Smooth muscle cell (in vitro differentiated cells): ENCODE data around the gene CBFA2T3. TPM values are rescaled to one million over a fixed set of nuclear protein-coding genes. Genes with fewer than 3 reads are reported as not detected.
"Not testable (repeated sequence)": the region's sequence is repeated elsewhere in the genome, so short reads cannot be mapped to it uniquely, and the experiment has no call there.

Experiments used
- DNase-seq: peaks from one replicate; lab custom pipeline; 2025; ENCODE audit not compliant: unreplicated experiment; lab: John Stamatoyannopoulos, UW
- H2AFZ ChIP-seq: fragments of 200-600 bp; sonication (generic); 2 replicates; pipeline ENCODE4 v1.6.0; 2016; ENCODE audit warnings: antibody characterized with exemption, low read depth, mild to moderate bottlenecking
- H3F3A ChIP-seq: fragments of 200-600 bp; sonication (generic); 2 replicates; pipeline ENCODE4 v1.6.0; 2017; ENCODE audit warnings: antibody characterized with exemption, low read depth
- H3K27ac ChIP-seq: fragments of 200-600 bp; sonication (generic); 2 replicates; pipeline ENCODE4 v1.5.1; 2016; ENCODE audit warnings: low read depth, mild to moderate bottlenecking
- H3K27me3 ChIP-seq: fragments of 200-600 bp; sonication (generic); 2 replicates; pipeline ENCODE4 v1.6.1; 2016; ENCODE audit warnings: low read depth, mild to moderate bottlenecking
- H3K36me3 ChIP-seq: fragments of 200-600 bp; sonication (generic); 2 replicates; pipeline ENCODE4 v1.5.1; 2016; ENCODE audit warnings: low read depth
- H3K4me1 ChIP-seq: fragments of 200-600 bp; sonication (generic); 2 replicates; pipeline ENCODE4 v1.5.1; 2016; ENCODE audit warnings: low read depth
- H3K4me2 ChIP-seq: fragments of 200-600 bp; sonication (generic); 2 replicates; pipeline ENCODE4 v1.6.0; 2016; ENCODE audit warnings: mild to moderate bottlenecking
- H3K4me3 ChIP-seq: fragments of 200-600 bp; sonication (generic); 2 replicates; pipeline ENCODE4 v1.5.1; 2016; ENCODE audit warnings: mild to moderate bottlenecking
- H3K79me2 ChIP-seq: fragments of 200-600 bp; sonication (generic); 2 replicates; pipeline ENCODE4 v1.6.0; 2016; ENCODE audit warnings: low read depth, mild to moderate bottlenecking
- H3K9ac ChIP-seq: fragments of 200-600 bp; sonication (generic); 2 replicates; pipeline ENCODE4 v1.6.0; 2016; ENCODE audit warnings: low read depth
- H3K9me3 ChIP-seq: fragments of 200-600 bp; sonication (generic); replicated peaks from 2 replicates; pipeline ENCODE4 v1.5.1; 2016; ENCODE audit warnings: low read depth
- H4K20me1 ChIP-seq: fragments of 200-600 bp; sonication (generic); 2 replicates; pipeline ENCODE4 v1.6.0; 2016; ENCODE audit warnings: low read depth
- CTCF ChIP-seq: fragments of 200-600 bp; sonication (generic); IDR thresholded peaks from 2 replicates; pipeline ENCODE4 v1.5.1; 2017; ENCODE audit warnings: borderline replicate concordance, mild to moderate bottlenecking, antibody characterized with exemption; ENCODE audit not compliant: insufficient read depth, poor library complexity, severe bottlenecking
- WGBS: methylation state at CpG from one replicate; pipeline ENCODE4 v1.1.7; 2016; ENCODE audit warnings: low lambda C conversion rate; 5-methylcytosine and 5-hydroxymethylcytosine counted together
- polyA plus RNA-seq: library from polyadenylated mRNA; unstranded; fragments of >200 nt; fragmentation: Nextera tagmentation; extraction: Ambion mirVana; gene quantifications from 2 replicates; pipeline ENCODE4 v1.2.1, GENCODE V29; 2016
- total RNA-seq: library from RNA; depleted of rRNA; stranded (reverse); fragments of >200 nt; gene quantifications from 2 replicates; pipeline ENCODE4 v1.2.3, GENCODE V29; 2014

The CBFA2T3 gene
- total and polyA plus RNA-seq, 2 experiments from 2014 or later = 0.25 TPM; not detected in 1

GRCh38 chr16:89010210-89010925 is 33.4 kb upstream of the CBFA2T3 start:
- H3K4me1 ChIP-seq = no peaks in the 10 kb centered on the region
- DNase-seq = no peak
- H3K79me2 ChIP-seq = no peaks in the 10 kb centered on the region
- WGBS = 77% methylated on average over 14 of the region's 14 CpGs
- TF ChIP-seq CTCF = no peak
- H3K4me3 ChIP-seq = no peak overlapping the region
- H3K27me3 ChIP-seq = peaks cover 4% of the 10 kb centered on the region
- no peaks in the 10 kb centered on the region for H4K20me1 ChIP-seq
- no peaks in the 10 kb centered on the region for H3F3A ChIP-seq
- H3K4me2 ChIP-seq = no peak overlapping the region
- H2AFZ ChIP-seq = no peak overlapping the region
- H3K9me3 ChIP-seq = no peaks in the 10 kb centered on the region
- no peak overlapping the region for H3K9ac ChIP-seq
- no peaks in the 10 kb centered on the region for H3K36me3 ChIP-seq
- no peak overlapping the region for H3K27ac ChIP-seq

GRCh38 chr16:89009343-89010209 is 32.6 kb upstream of the CBFA2T3 start:
- no peak overlapping the region for H3K9ac ChIP-seq
- H4K20me1 ChIP-seq = no peaks in the 10 kb centered on the region
- H3K27me3 ChIP-seq = peaks cover 4% of the 10 kb centered on the region
- no peak for DNase-seq
- no peaks in the 10 kb centered on the region for H3F3A ChIP-seq
- H3K9me3 ChIP-seq = no peaks in the 10 kb centered on the region
- no peak overlapping the region for H2AFZ ChIP-seq
- no peak overlapping the region for H3K4me3 ChIP-seq
- TF ChIP-seq CTCF = no peak
- H3K4me2 ChIP-seq = no peak overlapping the region
- H3K79me2 ChIP-seq = no peaks in the 10 kb centered on the region
- WGBS = 58% methylated on average over 17 of the region's 17 CpGs
- H3K4me1 ChIP-seq = no peaks in the 10 kb centered on the region
- no peaks in the 10 kb centered on the region for H3K36me3 ChIP-seq
- H3K27ac ChIP-seq = no peak overlapping the region

GRCh38 chr16:89008796-89009195 is 31.8 kb upstream of the CBFA2T3 start:
- H3F3A ChIP-seq, H3K4me3 ChIP-seq, H3K79me2 ChIP-seq, H3K27me3 ChIP-seq, H3K9ac ChIP-seq, H3K27ac ChIP-seq, H3K4me1 ChIP-seq, H4K20me1 ChIP-seq, DNase-seq, H3K4me2 ChIP-seq, H3K9me3 ChIP-seq, H2AFZ ChIP-seq, H3K36me3 ChIP-seq: not testable (repeated sequence)
- 71% methylated on average over 4 of the region's 4 CpGs for WGBS

DNA sequence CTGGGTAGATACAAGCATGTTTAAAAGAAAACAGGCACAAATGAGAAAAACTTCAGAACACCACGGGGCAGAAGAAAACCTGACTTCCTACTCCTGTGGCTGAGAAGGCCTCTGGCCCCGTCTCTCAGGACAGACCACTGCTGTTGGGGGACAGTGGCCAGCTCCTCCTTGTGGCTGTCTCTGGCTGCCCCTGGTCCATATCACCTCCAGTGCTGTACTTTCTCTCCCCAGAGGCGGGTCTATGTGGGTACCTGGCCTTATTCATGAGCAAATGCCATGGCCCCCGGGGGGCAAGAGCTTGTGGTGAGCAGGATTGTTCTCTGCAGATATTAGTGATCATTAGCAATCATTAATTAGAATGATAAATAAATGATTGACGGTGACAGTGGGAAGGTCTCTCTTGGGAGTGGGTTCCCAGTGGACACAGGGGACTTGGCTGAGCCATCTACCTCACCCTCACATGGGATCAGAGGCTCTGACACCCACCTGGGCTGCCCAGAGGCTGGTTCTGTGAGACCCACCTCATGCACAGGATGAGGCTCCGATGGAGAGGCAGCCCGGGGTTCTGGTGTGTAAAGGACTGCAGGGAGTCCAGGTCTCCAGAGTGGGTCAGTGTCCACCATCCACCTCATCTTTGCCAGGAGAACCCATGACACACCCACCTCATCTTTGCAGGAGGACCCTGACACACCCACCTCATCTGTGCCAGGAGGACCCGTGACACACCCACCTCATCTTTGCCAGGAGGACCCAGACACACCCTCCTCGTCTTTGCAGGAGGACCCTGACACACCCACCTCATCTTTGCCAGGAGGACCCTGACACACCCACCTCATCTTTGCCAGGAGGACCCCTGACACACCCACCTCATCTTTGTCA is 30.6 kb upstream of the CBFA2T3 start:
- Histone ChIP-seq H4K20me1 (no peaks in the 10 kb centered on the region), H3K9me3 (no peaks in the 10 kb centered on the region), H3K27ac (no peak overlapping the region), H3K4me3 (no peak overlapping the region), H3K4me2 (no peak overlapping the region), H3K9ac (no peak overlapping the region), H3K27me3 (peaks cover 7% of the 10 kb centered on the region), H2AFZ (no peak overlapping the region), H3K79me2 (no peaks in the 10 kb centered on the region), H3K36me3 (no peaks in the 10 kb centered on the region), H3K4me1 (no peaks in the 10 kb centered on the region), H3F3A (no peaks in the 10 kb centered on the region)
- no peak for DNase-seq
- TF ChIP-seq CTCF = no peak
- WGBS = 57% methylated on average over 9 of the region's 9 CpGs
